ENCODE results near the gene NDE1. TPM values are rescaled to one million over a fixed set of nuclear protein-coding genes. Genes with fewer than 3 reads are reported as not detected.

Gene NDE1
- polyA plus RNA-seq, 4 donors, result 40.8 to 45.4 (median 42.8) TPM

DNA sequence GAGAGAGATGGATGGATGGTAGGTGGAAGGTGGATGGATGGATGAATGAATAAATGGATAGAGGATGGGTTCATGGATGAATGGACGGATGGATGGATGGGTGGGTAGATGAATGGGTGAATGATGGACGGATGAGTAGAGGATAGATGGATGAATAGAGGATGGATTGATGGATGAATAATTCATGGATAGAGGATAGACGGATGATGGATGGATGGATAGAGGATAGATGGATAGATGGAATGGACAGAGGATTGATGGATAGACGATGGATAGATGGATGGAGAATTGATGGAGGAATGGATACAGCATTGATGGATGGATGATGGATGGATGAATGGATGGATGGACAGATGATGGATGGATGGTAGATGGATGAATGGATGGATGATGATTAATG lies 115.1 kb downstream of the NDE1 start:
- DNase-seq (ENCODE audit: low read depth in 4 of 4, low spot score in 3 of 4), result no peak

GRCh38 chr16:15765880-15766279 lies 115.8 kb downstream of the NDE1 start:
- DNase-seq (ENCODE audit: low read depth in 4 of 4, low spot score in 3 of 4), result peak in 1 of 4 donors; percentile 25

DNA sequence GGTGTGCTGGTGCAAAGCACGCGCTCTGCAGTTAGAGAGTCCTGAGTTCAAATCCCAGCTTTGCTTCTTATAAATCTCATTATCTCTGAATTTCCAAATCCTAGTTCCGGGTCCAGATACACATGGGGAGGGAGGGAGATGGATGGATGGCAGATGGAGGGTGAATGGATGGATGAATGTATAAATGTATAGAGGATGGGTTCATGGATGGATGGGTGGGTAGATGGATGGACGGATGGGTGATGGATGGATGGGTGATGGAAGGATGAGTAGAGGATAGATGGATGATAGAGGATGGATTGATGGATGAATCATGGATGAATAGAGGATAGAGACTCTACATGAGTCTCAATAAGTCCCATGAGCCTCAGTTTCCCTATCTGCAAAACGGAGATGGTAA lies 116.9 kb downstream of the NDE1 start:
- no peak for DNase-seq (ENCODE audit: low read depth in 4 of 4, low spot score in 3 of 4)

DNA sequence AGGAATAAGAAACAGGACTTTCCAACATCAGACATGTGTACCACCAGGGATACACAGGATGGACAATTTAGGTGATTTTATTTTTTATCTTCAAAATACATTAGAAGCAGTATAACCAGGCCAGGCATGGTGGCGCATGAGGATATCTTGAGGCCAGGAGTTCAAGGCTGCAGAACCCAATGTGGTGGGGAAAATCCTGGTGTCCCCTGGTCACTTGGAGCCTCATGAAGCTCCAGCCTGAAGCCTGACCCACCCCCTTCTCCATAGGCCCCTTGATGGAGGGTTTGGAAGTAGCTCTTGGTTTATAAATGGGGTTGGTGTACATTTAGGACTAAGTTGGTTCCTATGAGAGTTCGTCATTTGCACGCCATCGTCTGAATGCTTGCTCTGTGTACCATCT lies 118.2 kb downstream of the NDE1 start:
- no peak for DNase-seq (ENCODE audit: low read depth in 4 of 4, low spot score in 3 of 4)

DNA sequence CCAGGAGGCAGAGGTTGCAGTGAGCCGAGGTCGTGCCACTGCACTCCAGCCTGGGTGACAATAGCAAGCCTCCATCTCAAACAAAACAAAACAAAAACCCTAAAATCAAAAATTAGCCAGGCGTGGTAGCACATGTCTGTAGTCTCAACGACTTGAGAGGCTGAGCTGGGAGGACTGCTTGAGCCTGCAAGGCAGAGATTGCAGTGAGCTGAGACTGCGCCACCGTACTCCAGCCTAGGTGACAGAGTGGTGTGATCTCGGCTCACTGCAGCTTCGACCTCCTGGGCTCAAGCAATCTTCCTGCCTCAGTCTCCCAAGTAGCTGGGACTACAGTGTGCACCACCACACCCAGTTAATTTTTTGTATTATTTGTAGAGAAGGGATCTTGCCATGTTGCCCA lies 119.2 kb downstream of the NDE1 start:
- no peak for DNase-seq (ENCODE audit: low read depth in 4 of 4, low spot score in 3 of 4)

DNA sequence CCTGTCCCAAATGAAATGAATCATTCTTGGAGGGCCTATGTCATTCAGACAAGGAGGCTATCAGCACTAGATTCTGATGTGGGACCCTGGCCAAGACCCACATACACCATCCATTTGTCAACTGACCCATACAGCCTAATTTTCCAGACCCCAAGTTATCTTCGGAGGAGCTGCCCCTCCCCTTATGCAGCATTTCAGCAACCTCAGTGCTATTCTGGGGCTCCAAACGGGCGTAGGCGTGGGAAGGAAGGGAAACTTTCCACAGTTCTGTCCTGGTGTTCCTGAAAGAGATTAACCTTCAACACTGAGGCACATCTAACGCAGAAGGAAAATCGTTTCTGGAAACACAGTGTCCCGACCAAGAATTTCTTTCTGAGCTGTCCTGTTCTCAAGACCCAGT lies 120.1 kb downstream of the NDE1 start:
- no peak for DNase-seq (ENCODE audit: low read depth in 4 of 4, low spot score in 3 of 4)

DNA sequence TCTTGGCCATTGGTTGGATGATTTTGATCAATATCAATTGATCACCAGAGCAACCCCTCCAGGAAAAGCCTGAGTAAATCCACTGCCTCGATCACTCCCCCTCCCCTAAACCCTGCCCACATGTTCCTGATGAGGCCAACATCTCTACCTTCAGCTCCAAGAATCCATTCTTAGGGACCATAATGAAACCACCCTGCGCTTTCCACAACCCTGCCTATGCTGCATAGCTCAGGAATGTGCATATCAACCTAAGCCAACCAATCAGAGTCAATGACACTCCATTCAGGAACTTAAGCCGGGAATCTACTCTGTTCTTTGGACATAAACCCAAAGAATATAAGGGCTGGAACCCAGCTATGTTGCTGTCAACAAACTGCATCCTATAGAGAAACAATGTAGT lies 120.5 kb downstream of the NDE1 start:
- no peak for DNase-seq (ENCODE audit: low read depth in 4 of 4, low spot score in 3 of 4)

- no peak for DNase-seq (ENCODE audit: low read depth in 4 of 4, low spot score in 3 of 4)
These were observed 121.6 kb downstream of the NDE1 start for GRCh38 chr16:15771694-15772093.

DNA sequence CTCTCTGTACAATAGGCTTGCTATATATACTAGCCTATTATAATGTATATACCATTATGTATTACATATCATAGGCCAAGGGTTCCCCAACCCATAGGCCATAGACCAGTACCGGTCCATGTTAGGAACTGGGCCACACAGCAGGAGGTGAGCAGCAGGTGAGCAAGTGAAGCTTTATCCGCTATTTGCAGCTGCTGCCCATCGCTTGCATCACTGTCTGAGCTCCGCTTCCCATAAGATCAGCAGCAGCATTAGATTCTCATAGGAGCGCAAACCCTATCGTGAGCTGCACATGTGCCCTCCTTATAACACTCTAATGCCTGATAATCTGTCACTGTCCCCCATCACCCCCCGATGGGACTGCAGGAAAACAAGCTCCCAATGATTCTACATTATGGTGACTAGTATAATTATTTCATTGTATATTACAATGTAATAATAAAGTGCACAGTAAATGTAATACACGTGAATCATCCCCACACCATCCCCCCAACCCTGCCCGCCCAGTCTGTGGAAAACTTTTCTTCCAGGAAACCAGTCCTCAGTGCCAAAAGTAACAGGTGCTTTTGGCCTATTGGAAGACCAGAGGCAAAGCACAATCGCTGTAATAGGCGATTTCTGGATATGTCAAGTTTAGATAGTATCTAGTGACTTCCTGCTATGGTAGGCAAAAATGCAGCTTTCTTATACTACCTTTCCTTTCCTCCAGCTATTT lies 122.7 kb downstream of the NDE1 start:
- no peak for DNase-seq (ENCODE audit: low read depth in 4 of 4, low spot score in 3 of 4)

- DNase-seq (ENCODE audit: low read depth in 4 of 4, low spot score in 3 of 4), result no peak
These were observed 123.9 kb downstream of the NDE1 start for GRCh38 chr16:15773968-15774367.

DNA sequence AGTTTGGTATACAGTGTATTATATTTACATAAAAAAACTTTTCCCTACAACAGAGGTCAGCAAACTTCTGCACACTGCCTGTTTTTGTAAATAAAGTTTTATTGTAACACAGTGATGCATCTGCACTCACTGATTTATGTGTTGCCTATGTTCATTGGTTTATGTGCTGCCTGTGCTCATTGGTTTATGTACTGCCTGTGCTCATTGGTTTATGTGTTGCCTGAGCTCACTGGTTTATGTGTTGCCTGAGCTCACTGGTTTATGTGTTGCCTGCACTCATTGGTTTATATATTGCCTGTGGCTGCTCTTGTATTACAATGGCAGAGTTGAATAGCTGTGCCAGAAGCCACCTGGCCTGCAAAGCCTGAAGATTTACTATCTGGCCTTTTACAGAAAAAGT lies 125.2 kb downstream of the NDE1 start:
- DNase-seq (ENCODE audit: low read depth in 4 of 4, low spot score in 3 of 4), result no peak

- no peak for DNase-seq (ENCODE audit: low read depth in 4 of 4, low spot score in 3 of 4)
These were observed 125.7 kb downstream of the NDE1 start for GRCh38 chr16:15775663-15776304.

Other genes with a start within 250 kb of the NDE1 start
- 10 to 100 TPM; 37.0 to 47.9 (median 45.9) TPM for gene BMERB1, start 215.7 kb upstream of the NDE1 start, polyA plus RNA-seq (ENCODE audit: insufficient read length in 4 of 4)
- 10 to 100 TPM; 53.5 to 62.7 (median 54.5) TPM for gene MARF1, start 7.1 kb upstream of the NDE1 start, polyA plus RNA-seq (ENCODE audit: insufficient read length in 4 of 4)
- gene MYH11, start 206.8 kb downstream of the NDE1 start, polyA plus RNA-seq (ENCODE audit: insufficient read length in 4 of 4), result 10 to 100 TPM in 2 of 4 donors, 1 to 10 TPM in 2; 4.6 to 15.6 (median 11.8) TPM
- 10 to 100 TPM; 32.6 to 50.2 (median 39.4) TPM for gene CEP20, start 238.4 kb downstream of the NDE1 start, polyA plus RNA-seq (ENCODE audit: insufficient read length in 4 of 4)